K562 (cell line): Measurements from ENCODE around the gene CCT7. TPM values are rescaled to one million over a fixed set of nuclear protein-coding genes. Genes with fewer than 3 reads are reported as not detected.

Source experiments
- ATF7 ChIP-seq: fragments of 450-650 bp; IDR thresholded peaks from 2 replicates; pipeline ENCODE4 v1.7.1; 2014; ENCODE audit warnings: mild to moderate bottlenecking, moderate library complexity
- DNMT1 ChIP-seq: fragments of 450-650 bp; IDR thresholded peaks from 2 replicates; pipeline ENCODE4 v1.6.1; 2016; ENCODE audit warnings: antibody characterized with exemption, mild to moderate bottlenecking
- FOXK2 ChIP-seq, 2 experiments: fragments of 450-650 bp; IDR thresholded peaks in 1 of 2; conservative IDR thresholded peaks in 1 of 2; 2 replicates each; pipeline ENCODE4 v1.6.1; 2016; ENCODE audit warnings: low read depth in 2 of 2, mild to moderate bottlenecking in 1 of 2
- HDAC6 ChIP-seq: IDR thresholded peaks from 2 replicates; pipeline ENCODE4 v1.6.1; 2012; ENCODE audit warnings: low read depth, mild to moderate bottlenecking, control low read depth, inconsistent platforms, low read length, moderate library complexity
- NRF1 ChIP-seq, 2 experiments: fragments of 450-650 bp; IDR thresholded peaks in 1 of 2; conservative IDR thresholded peaks in 1 of 2; 2 replicates each; pipeline ENCODE4 v1.6.1; 2014; ENCODE audit warnings: mild to moderate bottlenecking in 2 of 2
- SAP30 ChIP-seq: fragments of 200-600 bp; sonication (generic); IDR thresholded peaks from 2 replicates; pipeline ENCODE4 v1.6.1; 2012; ENCODE audit warnings: borderline replicate concordance, low read depth, mild to moderate bottlenecking, moderate library complexity, low read length, control low read depth, inconsistent platforms; ENCODE audit not compliant: insufficient read depth, poor library complexity, severe bottlenecking
- ZNF140 ChIP-seq: fragments of 250-450 bp; sonication (Bioruptor Pico); IDR thresholded peaks from 2 replicates; pipeline ENCODE4 v1.8.0; 2021; ENCODE audit warnings: moderate library complexity, mild to moderate bottlenecking, inconsistent platforms
- ZNF449 ChIP-seq: fragments of 250-450 bp; sonication (Bioruptor Pico); IDR thresholded peaks from 2 replicates; pipeline ENCODE4 v1.8.0; 2022; ENCODE audit warnings: moderate library complexity, mild to moderate bottlenecking, inconsistent platforms
- polyA plus RNA-seq, 8 experiments: library from polyadenylated mRNA; depleted of rRNA in 4 of 8; stranded (reverse) in 5 of 8; unstranded in 3 of 8; fragments of >200 nt; fragmentation: Nextera tagmentation in 2 of 8; fragmentation: Illumina TruSeq in 1 of 8; extraction: Ambion mirVana in 2 of 8; extraction: Trizol in 1 of 8; gene quantifications; 2 replicates each; pipeline versions ENCODE4 v1.2.1 to v1.2.3, GENCODE V29; 2011 to 2014; ENCODE audit warnings: inconsistent platforms in 1 of 8, missing spikeins in 1 of 8
- total RNA-seq, 7 experiments: library from RNA; depleted of rRNA in 6 of 7; stranded (reverse); fragments of >200 nt in 6 of 7; fragmentation: Illumina TruSeq in 2 of 7; extraction: Trizol in 2 of 7; gene quantifications; 2 replicates each; pipeline versions ENCODE4 v1.2.1 to v1.2.3, GENCODE V29; 2011 to 2021; ENCODE audit warnings: low replicate concordance in 1 of 7
- TF ChIP-seq, protein P1 (sequence below): fragments of 200-600 bp; sonication (generic); IDR thresholded peaks from one replicate; pipeline ENCODE4 v1.6.1; 2012; ENCODE audit warnings: mild to moderate bottlenecking, low read depth, low read length, inconsistent platforms
- TF ChIP-seq, protein P2 (sequence below): fragments of 450-650 bp; IDR thresholded peaks from 2 replicates; pipeline ENCODE4 v1.6.1; 2018; ENCODE audit warnings: mild to moderate bottlenecking, low read depth; ENCODE audit not compliant: partially characterized antibody
- TF ChIP-seq, protein P3 (sequence below): sonication (generic); formaldehyde crosslinking; IDR thresholded peaks from 2 replicates; pipeline ENCODE4 v1.9.0; 2022; ENCODE audit warnings: mild to moderate bottlenecking, missing genetic modification reagents

CCT7 gene
- total and polyA plus RNA-seq, 9 of the 15 experiments (the other 6 are each of a cell fraction or from before 2014, with no cell fraction given): 326 to 856 (median 638) TPM

DNA sequence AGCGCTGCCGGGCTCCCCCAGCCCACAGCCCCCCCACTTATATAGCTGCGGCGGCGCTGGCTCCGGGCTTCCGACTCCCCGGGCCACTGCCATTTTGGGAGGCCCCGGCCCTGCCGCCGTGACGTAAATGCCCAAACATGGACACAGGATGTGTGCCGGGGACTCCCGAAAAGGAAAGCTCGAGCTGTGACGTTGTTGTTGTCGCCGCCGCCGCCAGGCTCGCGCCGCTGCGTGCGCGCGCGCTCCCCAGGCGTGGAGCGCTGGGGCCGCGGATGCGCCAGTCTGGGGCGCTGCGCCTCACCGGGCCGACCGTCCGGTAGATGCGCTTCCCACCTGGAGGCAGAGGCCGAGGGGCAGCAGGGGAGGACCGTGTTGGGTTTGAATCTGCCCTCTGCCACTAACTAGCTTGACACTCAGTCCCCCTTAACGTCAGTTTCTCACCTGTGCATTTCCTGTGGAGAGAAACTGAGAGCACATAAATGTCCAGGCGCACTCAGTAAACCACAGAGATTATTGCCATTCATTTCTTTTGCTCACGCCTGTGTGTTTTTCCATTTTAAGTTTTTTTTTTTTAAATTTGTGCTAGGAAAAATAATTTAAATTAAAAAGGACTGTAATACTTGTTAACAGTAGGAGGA lies 59.5 kb downstream of the CCT7 start, which contains the start of gene EGR4 (continued):
- TF ChIP-seq, protein P1, sequence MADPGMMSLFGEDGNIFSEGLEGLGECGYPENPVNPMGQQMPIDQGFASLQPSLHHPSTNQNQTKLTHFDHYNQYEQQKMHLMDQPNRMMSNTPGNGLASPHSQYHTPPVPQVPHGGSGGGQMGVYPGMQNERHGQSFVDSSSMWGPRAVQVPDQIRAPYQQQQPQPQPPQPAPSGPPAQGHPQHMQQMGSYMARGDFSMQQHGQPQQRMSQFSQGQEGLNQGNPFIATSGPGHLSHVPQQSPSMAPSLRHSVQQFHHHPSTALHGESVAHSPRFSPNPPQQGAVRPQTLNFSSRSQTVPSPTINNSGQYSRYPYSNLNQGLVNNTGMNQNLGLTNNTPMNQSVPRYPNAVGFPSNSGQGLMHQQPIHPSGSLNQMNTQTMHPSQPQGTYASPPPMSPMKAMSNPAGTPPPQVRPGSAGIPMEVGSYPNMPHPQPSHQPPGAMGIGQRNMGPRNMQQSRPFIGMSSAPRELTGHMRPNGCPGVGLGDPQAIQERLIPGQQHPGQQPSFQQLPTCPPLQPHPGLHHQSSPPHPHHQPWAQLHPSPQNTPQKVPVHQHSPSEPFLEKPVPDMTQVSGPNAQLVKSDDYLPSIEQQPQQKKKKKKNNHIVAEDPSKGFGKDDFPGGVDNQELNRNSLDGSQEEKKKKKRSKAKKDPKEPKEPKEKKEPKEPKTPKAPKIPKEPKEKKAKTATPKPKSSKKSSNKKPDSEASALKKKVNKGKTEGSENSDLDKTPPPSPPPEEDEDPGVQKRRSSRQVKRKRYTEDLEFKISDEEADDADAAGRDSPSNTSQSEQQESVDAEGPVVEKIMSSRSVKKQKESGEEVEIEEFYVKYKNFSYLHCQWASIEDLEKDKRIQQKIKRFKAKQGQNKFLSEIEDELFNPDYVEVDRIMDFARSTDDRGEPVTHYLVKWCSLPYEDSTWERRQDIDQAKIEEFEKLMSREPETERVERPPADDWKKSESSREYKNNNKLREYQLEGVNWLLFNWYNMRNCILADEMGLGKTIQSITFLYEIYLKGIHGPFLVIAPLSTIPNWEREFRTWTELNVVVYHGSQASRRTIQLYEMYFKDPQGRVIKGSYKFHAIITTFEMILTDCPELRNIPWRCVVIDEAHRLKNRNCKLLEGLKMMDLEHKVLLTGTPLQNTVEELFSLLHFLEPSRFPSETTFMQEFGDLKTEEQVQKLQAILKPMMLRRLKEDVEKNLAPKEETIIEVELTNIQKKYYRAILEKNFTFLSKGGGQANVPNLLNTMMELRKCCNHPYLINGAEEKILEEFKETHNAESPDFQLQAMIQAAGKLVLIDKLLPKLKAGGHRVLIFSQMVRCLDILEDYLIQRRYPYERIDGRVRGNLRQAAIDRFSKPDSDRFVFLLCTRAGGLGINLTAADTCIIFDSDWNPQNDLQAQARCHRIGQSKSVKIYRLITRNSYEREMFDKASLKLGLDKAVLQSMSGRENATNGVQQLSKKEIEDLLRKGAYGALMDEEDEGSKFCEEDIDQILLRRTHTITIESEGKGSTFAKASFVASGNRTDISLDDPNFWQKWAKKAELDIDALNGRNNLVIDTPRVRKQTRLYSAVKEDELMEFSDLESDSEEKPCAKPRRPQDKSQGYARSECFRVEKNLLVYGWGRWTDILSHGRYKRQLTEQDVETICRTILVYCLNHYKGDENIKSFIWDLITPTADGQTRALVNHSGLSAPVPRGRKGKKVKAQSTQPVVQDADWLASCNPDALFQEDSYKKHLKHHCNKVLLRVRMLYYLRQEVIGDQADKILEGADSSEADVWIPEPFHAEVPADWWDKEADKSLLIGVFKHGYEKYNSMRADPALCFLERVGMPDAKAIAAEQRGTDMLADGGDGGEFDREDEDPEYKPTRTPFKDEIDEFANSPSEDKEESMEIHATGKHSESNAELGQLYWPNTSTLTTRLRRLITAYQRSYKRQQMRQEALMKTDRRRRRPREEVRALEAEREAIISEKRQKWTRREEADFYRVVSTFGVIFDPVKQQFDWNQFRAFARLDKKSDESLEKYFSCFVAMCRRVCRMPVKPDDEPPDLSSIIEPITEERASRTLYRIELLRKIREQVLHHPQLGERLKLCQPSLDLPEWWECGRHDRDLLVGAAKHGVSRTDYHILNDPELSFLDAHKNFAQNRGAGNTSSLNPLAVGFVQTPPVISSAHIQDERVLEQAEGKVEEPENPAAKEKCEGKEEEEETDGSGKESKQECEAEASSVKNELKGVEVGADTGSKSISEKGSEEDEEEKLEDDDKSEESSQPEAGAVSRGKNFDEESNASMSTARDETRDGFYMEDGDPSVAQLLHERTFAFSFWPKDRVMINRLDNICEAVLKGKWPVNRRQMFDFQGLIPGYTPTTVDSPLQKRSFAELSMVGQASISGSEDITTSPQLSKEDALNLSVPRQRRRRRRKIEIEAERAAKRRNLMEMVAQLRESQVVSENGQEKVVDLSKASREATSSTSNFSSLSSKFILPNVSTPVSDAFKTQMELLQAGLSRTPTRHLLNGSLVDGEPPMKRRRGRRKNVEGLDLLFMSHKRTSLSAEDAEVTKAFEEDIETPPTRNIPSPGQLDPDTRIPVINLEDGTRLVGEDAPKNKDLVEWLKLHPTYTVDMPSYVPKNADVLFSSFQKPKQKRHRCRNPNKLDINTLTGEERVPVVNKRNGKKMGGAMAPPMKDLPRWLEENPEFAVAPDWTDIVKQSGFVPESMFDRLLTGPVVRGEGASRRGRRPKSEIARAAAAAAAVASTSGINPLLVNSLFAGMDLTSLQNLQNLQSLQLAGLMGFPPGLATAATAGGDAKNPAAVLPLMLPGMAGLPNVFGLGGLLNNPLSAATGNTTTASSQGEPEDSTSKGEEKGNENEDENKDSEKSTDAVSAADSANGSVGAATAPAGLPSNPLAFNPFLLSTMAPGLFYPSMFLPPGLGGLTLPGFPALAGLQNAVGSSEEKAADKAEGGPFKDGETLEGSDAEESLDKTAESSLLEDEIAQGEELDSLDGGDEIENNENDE: no peak
- TF ChIP-seq NRF1 (conservative IDR thresholded peaks at IDR 0.05 in 1 of 2, IDR thresholded peaks at IDR 0.05 in 1 of 2) (peak; percentile 74 to 79; a peak in 2 of 4 replicates), FOXK2 (conservative IDR thresholded peaks at IDR 0.05 in 1 of 2, IDR thresholded peaks at IDR 0.05 in 1 of 2; ENCODE audit: low read depth in 2 of 2) (no peak), DNMT1 (no peak), HDAC6 (peak; percentile 87; the same call in 1 of the 2 replicates), ZNF140 (CRISPR knock-in tag) (no peak), SAP30 (no peak), ZNF449 (no peak), ATF7 (peak; percentile 35; the same call in 1 of the 2 replicates)
- TF ChIP-seq, protein P2, sequence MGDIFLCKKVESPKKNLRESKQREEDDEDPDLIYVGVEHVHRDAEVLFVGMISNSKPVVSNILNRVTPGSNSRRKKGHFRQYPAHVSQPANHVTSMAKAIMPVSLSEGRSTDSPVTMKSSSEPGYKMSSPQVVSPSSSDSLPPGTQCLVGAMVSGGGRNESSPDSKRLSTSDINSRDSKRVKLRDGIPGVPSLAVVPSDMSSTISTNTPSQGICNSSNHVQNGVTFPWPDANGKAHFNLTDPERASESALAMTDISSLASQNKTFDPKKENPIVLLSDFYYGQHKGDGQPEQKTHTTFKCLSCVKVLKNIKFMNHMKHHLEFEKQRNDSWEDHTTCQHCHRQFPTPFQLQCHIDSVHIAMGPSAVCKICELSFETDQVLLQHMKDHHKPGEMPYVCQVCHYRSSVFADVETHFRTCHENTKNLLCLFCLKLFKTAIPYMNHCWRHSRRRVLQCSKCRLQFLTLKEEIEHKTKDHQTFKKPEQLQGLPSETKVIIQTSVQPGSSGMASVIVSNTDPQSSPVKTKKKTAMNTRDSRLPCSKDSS: no peak
- TF ChIP-seq, protein P3, sequence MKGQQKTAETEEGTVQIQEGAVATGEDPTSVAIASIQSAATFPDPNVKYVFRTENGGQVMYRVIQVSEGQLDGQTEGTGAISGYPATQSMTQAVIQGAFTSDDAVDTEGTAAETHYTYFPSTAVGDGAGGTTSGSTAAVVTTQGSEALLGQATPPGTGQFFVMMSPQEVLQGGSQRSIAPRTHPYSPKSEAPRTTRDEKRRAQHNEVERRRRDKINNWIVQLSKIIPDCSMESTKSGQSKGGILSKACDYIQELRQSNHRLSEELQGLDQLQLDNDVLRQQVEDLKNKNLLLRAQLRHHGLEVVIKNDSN: no peak
